HepG2 (cell line): ENCODE measurements around the gene PPM1G. TPM values are rescaled to one million over a fixed set of nuclear protein-coding genes. Genes with fewer than 3 reads are reported as not detected.

ENCODE experiments used
- polyA plus RNA-seq, 8 experiments: library from polyadenylated mRNA; depleted of rRNA in 3 of 8; stranded (reverse) in 7 of 8; unstranded in 1 of 8; fragments of >200 nt; fragmentation: Illumina TruSeq in 4 of 8; extraction: Trizol in 4 of 8; gene quantifications; 2 replicates each; pipeline versions ENCODE4 v1.2.1 to v1.2.3, GENCODE V29; 2011 to 2016; ENCODE audit warnings: low read depth in 4 of 8, missing spikeins in 1 of 8, mixed read lengths in 1 of 8; ENCODE audit not compliant: insufficient read depth in 1 of 8
- total RNA-seq, 5 experiments: library from RNA; depleted of rRNA; stranded (reverse); fragments of >200 nt; fragmentation: Illumina TruSeq; extraction: Trizol; gene quantifications; 2 replicates each; pipeline ENCODE4 v1.2.3, GENCODE V29; 2016; ENCODE audit warnings: low read depth in 1 of 5

The PPM1G gene
- total and polyA plus RNA-seq, 2 of the 13 experiments (the other 11 are each of a cell fraction or from before 2014, with no cell fraction given), result 58.2 to 213 TPM

Other genes starting within 250 kb of the PPM1G start
- 130 and 207 TPM in 2 replicates for gene ATRAID, start 197.6 kb downstream of the PPM1G start, total RNA-seq (2016; rRNA removed; fragmentation: Illumina TruSeq; extraction: Trizol)
- 280 and 382 TPM in 2 replicates for gene ATRAID, start 197.6 kb downstream of the PPM1G start, polyA plus RNA-seq (2011; rRNA removed)
- 73.9 and 135 TPM in 2 replicates for gene SLC5A6, start 197.3 kb downstream of the PPM1G start, total RNA-seq (2016; rRNA removed; fragmentation: Illumina TruSeq; extraction: Trizol)
- 417 and 462 TPM in 2 replicates for gene SLC5A6, start 197.3 kb downstream of the PPM1G start, polyA plus RNA-seq (2011; rRNA removed)
- 21.5 and 21.7 TPM in 2 replicates for gene CAD, start 192.2 kb downstream of the PPM1G start, total RNA-seq (2016; rRNA removed; fragmentation: Illumina TruSeq; extraction: Trizol)
- 37.0 and 43.1 TPM in 2 replicates for gene CAD, start 192.2 kb downstream of the PPM1G start, polyA plus RNA-seq (2011; rRNA removed)
- gene SLC30A3, start 146.5 kb downstream of the PPM1G start, total RNA-seq (2016; rRNA removed; fragmentation: Illumina TruSeq; extraction: Trizol), result 0.38 TPM in 1 of 2 replicates, not detected in the other
- 0.79 and 1.0 TPM in 2 replicates for gene SLC30A3, start 146.5 kb downstream of the PPM1G start, polyA plus RNA-seq (2011; rRNA removed)
- gene DNAJC5G, start 134.2 kb downstream of the PPM1G start, total RNA-seq (2016; rRNA removed; fragmentation: Illumina TruSeq; extraction: Trizol), result not detected in 2 replicates
- 0.05 and 0.07 TPM in 2 replicates for gene DNAJC5G, start 134.2 kb downstream of the PPM1G start, polyA plus RNA-seq (2011; rRNA removed)
- gene TRIM54, start 127.2 kb downstream of the PPM1G start, total RNA-seq (2016; rRNA removed; fragmentation: Illumina TruSeq; extraction: Trizol), result 0.07 TPM in 1 of 2 replicates, not detected in the other
- gene TRIM54, start 127.2 kb downstream of the PPM1G start, polyA plus RNA-seq (2011; rRNA removed), result 0.13 and 0.14 TPM in 2 replicates
- 0.36 and 1.2 TPM in 2 replicates for gene UCN, start 101.1 kb downstream of the PPM1G start, total RNA-seq (2016; rRNA removed; fragmentation: Illumina TruSeq; extraction: Trizol)
- gene UCN, start 101.1 kb downstream of the PPM1G start, polyA plus RNA-seq (2011; rRNA removed), result 2.3 and 2.6 TPM in 2 replicates
- gene MPV17, start 86.5 kb downstream of the PPM1G start, total RNA-seq (2016; rRNA removed; fragmentation: Illumina TruSeq; extraction: Trizol), result 37.0 and 48.9 TPM in 2 replicates
- gene MPV17, start 86.5 kb downstream of the PPM1G start, polyA plus RNA-seq (2011; rRNA removed), result 119 and 129 TPM in 2 replicates
- 77.5 and 80.0 TPM in 2 replicates for gene GTF3C2, start 52.8 kb downstream of the PPM1G start, total RNA-seq (2016; rRNA removed; fragmentation: Illumina TruSeq; extraction: Trizol)
- gene GTF3C2, start 52.8 kb downstream of the PPM1G start, polyA plus RNA-seq (2011; rRNA removed), result 110 and 130 TPM in 2 replicates
- 91.5 and 105 TPM in 2 replicates for gene EIF2B4, start 39.3 kb downstream of the PPM1G start, total RNA-seq (2016; rRNA removed; fragmentation: Illumina TruSeq; extraction: Trizol)
- gene EIF2B4, start 39.3 kb downstream of the PPM1G start, polyA plus RNA-seq (2011; rRNA removed), result 96.4 and 99.2 TPM in 2 replicates
- gene SNX17, start 39.0 kb downstream of the PPM1G start, total RNA-seq (2016; rRNA removed; fragmentation: Illumina TruSeq; extraction: Trizol), result 94.9 and 109 TPM in 2 replicates
- 75.0 and 88.4 TPM in 2 replicates for gene SNX17, start 39.0 kb downstream of the PPM1G start, polyA plus RNA-seq (2011; rRNA removed)
- gene ZNF513, start 28.9 kb downstream of the PPM1G start, total RNA-seq (2016; rRNA removed; fragmentation: Illumina TruSeq; extraction: Trizol), result 2.4 and 4.9 TPM in 2 replicates
- 6.3 and 10.9 TPM in 2 replicates for gene ZNF513, start 28.9 kb downstream of the PPM1G start, polyA plus RNA-seq (2011; rRNA removed)
- 165 and 222 TPM in 2 replicates for gene NRBP1, start 19.0 kb upstream of the PPM1G start, total RNA-seq (2016; rRNA removed; fragmentation: Illumina TruSeq; extraction: Trizol)
- 227 and 240 TPM in 2 replicates for gene NRBP1, start 19.0 kb upstream of the PPM1G start, polyA plus RNA-seq (2011; rRNA removed)
- 2.1 TPM in 1 of 2 replicates, not detected in the other for gene KRTCAP3, start 32.8 kb upstream of the PPM1G start, total RNA-seq (2016; rRNA removed; fragmentation: Illumina TruSeq; extraction: Trizol)
- gene KRTCAP3, start 32.8 kb upstream of the PPM1G start, polyA plus RNA-seq (2011; rRNA removed), result 4.5 and 5.6 TPM in 2 replicates
- 17.0 and 21.6 TPM in 2 replicates for gene IFT172, start 80.2 kb upstream of the PPM1G start, total RNA-seq (2016; rRNA removed; fragmentation: Illumina TruSeq; extraction: Trizol)
- 30.7 and 35.7 TPM in 2 replicates for gene IFT172, start 80.2 kb upstream of the PPM1G start, polyA plus RNA-seq (2011; rRNA removed)
- gene FNDC4, start 85.6 kb upstream of the PPM1G start, total RNA-seq (2016; rRNA removed; fragmentation: Illumina TruSeq; extraction: Trizol), result 7.4 and 9.0 TPM in 2 replicates
- gene FNDC4, start 85.6 kb upstream of the PPM1G start, polyA plus RNA-seq (2011; rRNA removed), result 17.4 and 26.3 TPM in 2 replicates
- gene GCKR, start 87.2 kb upstream of the PPM1G start, total RNA-seq (2016; rRNA removed; fragmentation: Illumina TruSeq; extraction: Trizol), result 6.9 and 15.2 TPM in 2 replicates
- 48.3 and 74.5 TPM in 2 replicates for gene GCKR, start 87.2 kb upstream of the PPM1G start, polyA plus RNA-seq (2011; rRNA removed)
- 31.0 and 38.1 TPM in 2 replicates for gene ZNF512, start 173.5 kb upstream of the PPM1G start, total RNA-seq (2016; rRNA removed; fragmentation: Illumina TruSeq; extraction: Trizol)
- gene ZNF512, start 173.5 kb upstream of the PPM1G start, polyA plus RNA-seq (2011; rRNA removed), result 27.9 and 29.8 TPM in 2 replicates
- gene CCDC121, start 219.4 kb upstream of the PPM1G start, total RNA-seq (2016; rRNA removed; fragmentation: Illumina TruSeq; extraction: Trizol), result 3.0 and 3.8 TPM in 2 replicates
- 1.2 and 1.9 TPM in 2 replicates for gene CCDC121, start 219.4 kb upstream of the PPM1G start, polyA plus RNA-seq (2011; rRNA removed)
- 62.7 and 98.5 TPM in 2 replicates for gene GPN1, start 219.5 kb upstream of the PPM1G start, total RNA-seq (2016; rRNA removed; fragmentation: Illumina TruSeq; extraction: Trizol)
- 51.9 and 54.5 TPM in 2 replicates for gene GPN1, start 219.5 kb upstream of the PPM1G start, polyA plus RNA-seq (2011; rRNA removed)